ENCODE measurements around the gene TPPP2.

TPPP2 gene

DNA sequence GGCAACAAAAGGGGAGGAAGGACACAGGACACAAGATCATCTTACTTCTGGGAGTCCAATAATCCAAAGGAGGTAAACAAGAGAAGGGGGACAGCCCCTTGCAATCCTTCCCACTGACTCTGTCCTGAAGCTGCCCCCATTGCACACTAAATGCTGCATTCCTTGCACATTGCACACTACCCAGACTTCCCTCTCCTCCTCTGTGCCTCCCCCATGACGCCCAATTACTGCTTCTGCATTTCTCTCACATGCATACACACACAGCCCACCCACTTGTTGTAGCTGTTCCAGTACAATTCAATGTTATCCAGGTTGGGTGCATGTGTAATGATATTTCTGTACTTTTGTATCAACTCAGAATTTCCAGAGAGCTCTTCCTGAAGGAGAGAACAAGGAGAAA lies 10.7 kb upstream of the TPPP2 start:
- TF ChIP-seq TOX (CRISPR knock-in tag; IDR thresholded peaks at IDR 0.05; ENCODE audit: borderline replicate concordance) (no peak), BACH2 (CRISPR knock-in tag; IDR thresholded peaks at IDR 0.05; ENCODE audit: borderline replicate concordance) (no peak), ZC3H10 (CRISPR knock-in tag; IDR thresholded peaks at IDR 0.05) (no peak), RARB (CRISPR knock-in tag; IDR thresholded peaks at IDR 0.05) (no peak), ZFP3 (CRISPR knock-in tag; IDR thresholded peaks at IDR 0.05) (no peak), ESRRG (CRISPR knock-in tag; IDR thresholded peaks at IDR 0.05) (no peak), GLIS3 (CRISPR knock-in tag; IDR thresholded peaks at IDR 0.05) (no peak), ISL1 (CRISPR knock-in tag; IDR thresholded peaks at IDR 0.05) (no peak), SNAI2 (CRISPR knock-in tag; IDR thresholded peaks at IDR 0.05) (no peak)
- TF ChIP-seq, protein P1, sequence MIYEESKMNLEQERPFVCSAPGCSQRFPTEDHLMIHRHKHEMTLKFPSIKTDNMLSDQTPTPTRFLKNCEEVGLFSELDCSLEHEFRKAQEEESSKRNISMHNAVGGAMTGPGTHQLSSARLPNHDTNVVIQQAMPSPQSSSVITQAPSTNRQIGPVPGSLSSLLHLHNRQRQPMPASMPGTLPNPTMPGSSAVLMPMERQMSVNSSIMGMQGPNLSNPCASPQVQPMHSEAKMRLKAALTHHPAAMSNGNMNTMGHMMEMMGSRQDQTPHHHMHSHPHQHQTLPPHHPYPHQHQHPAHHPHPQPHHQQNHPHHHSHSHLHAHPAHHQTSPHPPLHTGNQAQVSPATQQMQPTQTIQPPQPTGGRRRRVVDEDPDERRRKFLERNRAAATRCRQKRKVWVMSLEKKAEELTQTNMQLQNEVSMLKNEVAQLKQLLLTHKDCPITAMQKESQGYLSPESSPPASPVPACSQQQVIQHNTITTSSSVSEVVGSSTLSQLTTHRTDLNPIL (CRISPR knock-in tag; IDR thresholded peaks at IDR 0.05; ENCODE audit: low read depth), result no peak
- TF ChIP-seq, protein P2, sequence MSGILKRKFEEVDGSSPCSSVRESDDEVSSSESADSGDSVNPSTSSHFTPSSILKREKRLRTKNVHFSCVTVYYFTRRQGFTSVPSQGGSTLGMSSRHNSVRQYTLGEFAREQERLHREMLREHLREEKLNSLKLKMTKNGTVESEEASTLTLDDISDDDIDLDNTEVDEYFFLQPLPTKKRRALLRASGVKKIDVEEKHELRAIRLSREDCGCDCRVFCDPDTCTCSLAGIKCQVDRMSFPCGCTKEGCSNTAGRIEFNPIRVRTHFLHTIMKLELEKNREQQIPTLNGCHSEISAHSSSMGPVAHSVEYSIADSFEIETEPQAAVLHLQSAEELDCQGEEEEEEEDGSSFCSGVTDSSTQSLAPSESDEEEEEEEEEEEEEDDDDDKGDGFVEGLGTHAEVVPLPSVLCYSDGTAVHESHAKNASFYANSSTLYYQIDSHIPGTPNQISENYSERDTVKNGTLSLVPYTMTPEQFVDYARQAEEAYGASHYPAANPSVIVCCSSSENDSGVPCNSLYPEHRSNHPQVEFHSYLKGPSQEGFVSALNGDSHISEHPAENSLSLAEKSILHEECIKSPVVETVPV (CRISPR knock-in tag; IDR thresholded peaks at IDR 0.05), result no peak
- TF ChIP-seq, protein P3, sequence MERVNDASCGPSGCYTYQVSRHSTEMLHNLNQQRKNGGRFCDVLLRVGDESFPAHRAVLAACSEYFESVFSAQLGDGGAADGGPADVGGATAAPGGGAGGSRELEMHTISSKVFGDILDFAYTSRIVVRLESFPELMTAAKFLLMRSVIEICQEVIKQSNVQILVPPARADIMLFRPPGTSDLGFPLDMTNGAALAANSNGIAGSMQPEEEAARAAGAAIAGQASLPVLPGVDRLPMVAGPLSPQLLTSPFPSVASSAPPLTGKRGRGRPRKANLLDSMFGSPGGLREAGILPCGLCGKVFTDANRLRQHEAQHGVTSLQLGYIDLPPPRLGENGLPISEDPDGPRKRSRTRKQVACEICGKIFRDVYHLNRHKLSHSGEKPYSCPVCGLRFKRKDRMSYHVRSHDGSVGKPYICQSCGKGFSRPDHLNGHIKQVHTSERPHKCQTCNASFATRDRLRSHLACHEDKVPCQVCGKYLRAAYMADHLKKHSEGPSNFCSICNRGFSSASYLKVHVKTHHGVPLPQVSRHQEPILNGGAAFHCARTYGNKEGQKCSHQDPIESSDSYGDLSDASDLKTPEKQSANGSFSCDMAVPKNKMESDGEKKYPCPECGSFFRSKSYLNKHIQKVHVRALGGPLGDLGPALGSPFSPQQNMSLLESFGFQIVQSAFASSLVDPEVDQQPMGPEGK (CRISPR knock-in tag; IDR thresholded peaks at IDR 0.05; ENCODE audit: borderline replicate concordance), result no peak
- ATAC-seq, result no peak

DNA sequence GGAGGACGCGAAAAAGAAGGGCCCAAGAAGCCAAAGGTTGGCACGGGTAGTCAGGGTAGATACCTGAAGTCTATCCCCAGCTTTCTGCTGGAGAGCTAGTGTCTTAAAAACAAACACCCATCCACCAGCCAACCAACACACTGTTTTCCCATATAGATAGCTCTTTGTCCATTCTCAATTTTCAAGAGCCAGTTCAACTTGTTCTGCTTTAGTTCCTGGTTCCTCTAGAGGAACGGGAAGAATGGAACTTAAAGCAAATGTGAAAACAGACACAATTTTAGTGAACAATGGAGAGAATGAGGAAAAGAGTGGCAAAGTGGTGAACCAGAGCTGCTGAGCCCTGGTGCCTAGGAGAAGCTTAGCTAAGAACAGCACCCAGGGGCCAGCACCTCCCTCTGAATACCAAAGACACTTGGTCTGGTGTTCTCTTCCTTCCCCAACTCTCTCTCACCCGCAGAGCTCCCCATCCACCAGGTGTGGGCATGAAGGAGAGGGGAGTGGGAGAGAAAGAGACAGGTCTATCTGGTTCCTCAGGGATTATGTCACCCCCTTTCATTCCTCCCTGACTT lies 9.0 kb upstream of the TPPP2 start:
- no peak for TF ChIP-seq TCF4 (CRISPR knock-in tag; IDR thresholded peaks at IDR 0.05; ENCODE audit: borderline replicate concordance)
- TF ChIP-seq ARNTL (CRISPR knock-in tag; IDR thresholded peaks at IDR 0.05; ENCODE audit: borderline replicate concordance, low read depth), result no peak
- ATAC-seq, result no peak

- TF ChIP-seq ZNF8 (CRISPR knock-in tag; IDR thresholded peaks at IDR 0.05), result no peak
- TF ChIP-seq, protein P1 (CRISPR knock-in tag; IDR thresholded peaks at IDR 0.05; ENCODE audit: low read depth), result no peak
- ATAC-seq, result no peak
Measured at GRCh38 chr14:21022686-21023085, 7.3 kb upstream of the TPPP2 start.

DNA sequence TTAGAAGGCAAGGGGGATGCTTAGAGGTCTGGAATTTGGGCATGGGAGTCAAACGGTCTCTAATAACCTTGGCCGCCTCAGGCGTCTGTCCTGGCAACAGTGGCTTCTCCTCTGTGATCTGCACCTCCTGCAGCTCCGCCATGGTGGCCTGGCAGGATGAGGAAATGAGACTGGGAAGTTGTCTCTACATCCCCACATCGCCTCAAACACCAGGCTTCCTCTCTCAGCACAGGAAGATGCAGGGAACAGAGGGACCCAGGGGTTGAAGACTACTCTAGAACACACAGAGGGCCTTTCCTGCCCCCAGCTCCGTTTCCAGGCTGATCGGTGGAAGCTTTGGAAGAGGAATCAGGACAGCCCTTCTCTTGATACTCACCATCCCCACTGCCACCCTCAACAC lies 6.8 kb upstream of the TPPP2 start:
- no peak for ATAC-seq
- no peak for TF ChIP-seq ZFP3 (CRISPR knock-in tag; IDR thresholded peaks at IDR 0.05)
- TF ChIP-seq ZNF565 (CRISPR knock-in tag; conservative IDR thresholded peaks at IDR 0.05; ENCODE audit: low read depth), result no peak
- TF ChIP-seq RARB (CRISPR knock-in tag; IDR thresholded peaks at IDR 0.05), result no peak
- TF ChIP-seq, protein P4, sequence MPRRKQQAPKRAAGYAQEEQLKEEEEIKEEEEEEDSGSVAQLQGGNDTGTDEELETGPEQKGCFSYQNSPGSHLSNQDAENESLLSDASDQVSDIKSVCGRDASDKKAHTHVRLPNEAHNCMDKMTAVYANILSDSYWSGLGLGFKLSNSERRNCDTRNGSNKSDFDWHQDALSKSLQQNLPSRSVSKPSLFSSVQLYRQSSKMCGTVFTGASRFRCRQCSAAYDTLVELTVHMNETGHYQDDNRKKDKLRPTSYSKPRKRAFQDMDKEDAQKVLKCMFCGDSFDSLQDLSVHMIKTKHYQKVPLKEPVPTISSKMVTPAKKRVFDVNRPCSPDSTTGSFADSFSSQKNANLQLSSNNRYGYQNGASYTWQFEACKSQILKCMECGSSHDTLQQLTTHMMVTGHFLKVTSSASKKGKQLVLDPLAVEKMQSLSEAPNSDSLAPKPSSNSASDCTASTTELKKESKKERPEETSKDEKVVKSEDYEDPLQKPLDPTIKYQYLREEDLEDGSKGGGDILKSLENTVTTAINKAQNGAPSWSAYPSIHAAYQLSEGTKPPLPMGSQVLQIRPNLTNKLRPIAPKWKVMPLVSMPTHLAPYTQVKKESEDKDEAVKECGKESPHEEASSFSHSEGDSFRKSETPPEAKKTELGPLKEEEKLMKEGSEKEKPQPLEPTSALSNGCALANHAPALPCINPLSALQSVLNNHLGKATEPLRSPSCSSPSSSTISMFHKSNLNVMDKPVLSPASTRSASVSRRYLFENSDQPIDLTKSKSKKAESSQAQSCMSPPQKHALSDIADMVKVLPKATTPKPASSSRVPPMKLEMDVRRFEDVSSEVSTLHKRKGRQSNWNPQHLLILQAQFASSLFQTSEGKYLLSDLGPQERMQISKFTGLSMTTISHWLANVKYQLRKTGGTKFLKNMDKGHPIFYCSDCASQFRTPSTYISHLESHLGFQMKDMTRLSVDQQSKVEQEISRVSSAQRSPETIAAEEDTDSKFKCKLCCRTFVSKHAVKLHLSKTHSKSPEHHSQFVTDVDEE (CRISPR knock-in tag; IDR thresholded peaks at IDR 0.05), result no peak
- TF ChIP-seq ZFP30 (CRISPR knock-in tag; IDR thresholded peaks at IDR 0.05), result no peak
- TF ChIP-seq, protein P2 (CRISPR knock-in tag; IDR thresholded peaks at IDR 0.05), result no peak
- no peak for TF ChIP-seq GLIS3 (CRISPR knock-in tag; IDR thresholded peaks at IDR 0.05)
- no peak for TF ChIP-seq ZC3H10 (CRISPR knock-in tag; IDR thresholded peaks at IDR 0.05)
- TF ChIP-seq ESRRG (CRISPR knock-in tag; IDR thresholded peaks at IDR 0.05), result no peak
- TF ChIP-seq ZNF8 (CRISPR knock-in tag; IDR thresholded peaks at IDR 0.05), result no peak
- TF ChIP-seq, protein P3 (CRISPR knock-in tag; IDR thresholded peaks at IDR 0.05; ENCODE audit: borderline replicate concordance), result no peak
- TF ChIP-seq CSDC2 (CRISPR knock-in tag; IDR thresholded peaks at IDR 0.05), result no peak
- TF ChIP-seq ARNTL (CRISPR knock-in tag; IDR thresholded peaks at IDR 0.05; ENCODE audit: borderline replicate concordance, low read depth), result no peak

Data from SK-N-SH treated with all-trans-retinoic acid at 6 μM for 48 hours (cell line).